ENCODE measurements around the gene KAZALD1.

GRCh38 chr10:101112799-101113594, 51.2 kb downstream of the KAZALD1 start:
- TF ChIP-seq CTCF (IDR thresholded peaks at IDR 0.05) (no peak), POLR2A (IDR thresholded peaks at IDR 0.05) (no peak)
